Stimulated activated CD4-positive, alpha-beta T cell treated with anti-CD3 and anti-CD28 coated beads, Interleukin-2, amount 100 ng/mL, for 48 hours (primary cell): ENCODE measurements around the gene COL4A2.

ENCODE experiments used
- DNase-seq, 2 donors: peaks; one replicate each; pipeline ENCODE4 v3.0.0-alpha.2; 2020

COL4A2 gene

GRCh38 chr13:110360598-110360997 lies 53.5 kb downstream of the COL4A2 start:
- no peak for DNase-seq

GRCh38 chr13:110361365-110361911 lies 54.4 kb downstream of the COL4A2 start:
- DNase-seq: no peak

GRCh38 chr13:110363010-110363409 lies 55.9 kb downstream of the COL4A2 start:
- DNase-seq: no peak

- no peak for DNase-seq
Measured at GRCh38 chr13:110364081-110364480, 57.0 kb downstream of the COL4A2 start.

- no peak for DNase-seq
Measured at GRCh38 chr13:110365876-110366275, 58.8 kb downstream of the COL4A2 start.

GRCh38 chr13:110366733-110367132 lies 59.6 kb downstream of the COL4A2 start:
- no peak for DNase-seq

GRCh38 chr13:110367620-110368019 lies 60.5 kb downstream of the COL4A2 start:
- DNase-seq: no peak

- no peak for DNase-seq
Measured at GRCh38 chr13:110368408-110368807, 61.3 kb downstream of the COL4A2 start.

- no peak for DNase-seq
Measured at GRCh38 chr13:110369400-110369799, 62.3 kb downstream of the COL4A2 start.

- DNase-seq: no peak
Measured at GRCh38 chr13:110371550-110372465, 64.7 kb downstream of the COL4A2 start.

GRCh38 chr13:110372676-110373075 lies 65.6 kb downstream of the COL4A2 start:
- no peak for DNase-seq

GRCh38 chr13:110373617-110374016 lies 66.5 kb downstream of the COL4A2 start:
- no peak for DNase-seq

- DNase-seq: no peak
Measured at GRCh38 chr13:110374431-110375370, 67.6 kb downstream of the COL4A2 start.

- DNase-seq: no peak
Measured at GRCh38 chr13:110376120-110376519, 69.0 kb downstream of the COL4A2 start.

GRCh38 chr13:110377178-110377825 lies 70.2 kb downstream of the COL4A2 start:
- no peak for DNase-seq

- no peak for DNase-seq
Measured at GRCh38 chr13:110377826-110378201, 70.7 kb downstream of the COL4A2 start.

- DNase-seq: no peak
Measured at GRCh38 chr13:110379358-110379757, 72.3 kb downstream of the COL4A2 start.

- DNase-seq: no peak
Measured at GRCh38 chr13:110379905-110380341, 72.8 kb downstream of the COL4A2 start.

- DNase-seq: no peak
Measured at GRCh38 chr13:110380359-110381028, 73.4 kb downstream of the COL4A2 start.

- no peak for DNase-seq
Measured at GRCh38 chr13:110381029-110381360, 73.9 kb downstream of the COL4A2 start.

- no peak for DNase-seq
Measured at GRCh38 chr13:110382229-110382628, 75.1 kb downstream of the COL4A2 start.

- no peak for DNase-seq
Measured at GRCh38 chr13:110382830-110383229, 75.7 kb downstream of the COL4A2 start.
